Hematopoietic multipotent progenitor cell treated with erythropoietin and hydrocortisone succinate and interleukin-3 and kit ligand, for 8 days (in vitro differentiated cells): Measurements from ENCODE around the gene IGF1R.
"Not testable (repeated sequence)": the region's sequence is repeated elsewhere in the genome, so short reads cannot be mapped to it uniquely, and the experiment has no call there.

Experiments
- DNase-seq: peaks from one replicate; pipeline ENCODE4 v3.0.0-alpha.2; 2015

The IGF1R gene

DNA sequence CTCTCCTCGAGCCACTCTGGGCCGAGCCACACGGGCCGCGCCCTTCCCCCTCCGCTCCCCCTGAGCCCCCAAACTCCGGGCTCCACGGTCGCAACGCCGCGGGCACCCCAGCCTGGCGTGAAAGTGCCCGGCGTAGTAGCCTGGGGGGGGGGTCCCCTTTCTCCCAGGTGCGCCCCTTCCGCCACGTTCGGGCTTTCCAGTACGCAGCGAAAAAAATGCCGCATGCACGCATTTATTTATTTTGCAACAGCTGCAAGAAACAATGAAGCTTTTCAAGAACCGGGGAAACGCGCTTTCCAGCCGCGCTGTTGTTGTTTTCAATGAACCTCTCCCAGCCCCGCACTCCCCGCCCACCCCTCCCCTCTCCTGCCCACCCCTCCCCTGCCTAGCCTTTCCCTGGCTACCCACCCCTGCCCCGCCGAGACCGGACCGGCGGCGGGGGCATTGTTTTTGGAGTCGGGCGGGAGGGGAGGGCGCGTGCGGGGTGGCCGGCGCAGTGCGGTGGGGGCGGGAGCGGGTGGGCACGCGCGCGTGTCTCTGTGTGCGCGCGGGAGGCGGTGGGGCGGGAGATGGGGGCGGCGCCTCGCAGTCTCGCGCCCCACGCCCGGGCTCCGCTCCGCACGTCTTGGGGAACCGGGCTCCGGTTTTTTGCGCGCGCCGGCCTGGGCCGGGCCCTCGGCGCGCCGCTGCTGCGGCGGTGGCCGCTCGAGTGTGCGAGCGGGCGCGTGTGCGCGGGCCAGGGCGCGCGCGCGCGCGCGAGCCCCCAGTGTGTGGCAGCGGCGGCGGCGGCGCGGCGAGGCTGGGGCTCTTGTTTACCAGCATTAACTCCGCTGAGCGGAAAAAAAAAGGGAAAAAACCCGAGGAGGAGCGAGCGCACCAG is at the start of gene IGF1R:
Gene IGF1R (plus strand): TSS at position 766 of the 880 bp plus-strand sequence. CDS start 1,043 bp downstream, outside the sequence.
- DNase-seq: peak; percentile 87

DNA sequence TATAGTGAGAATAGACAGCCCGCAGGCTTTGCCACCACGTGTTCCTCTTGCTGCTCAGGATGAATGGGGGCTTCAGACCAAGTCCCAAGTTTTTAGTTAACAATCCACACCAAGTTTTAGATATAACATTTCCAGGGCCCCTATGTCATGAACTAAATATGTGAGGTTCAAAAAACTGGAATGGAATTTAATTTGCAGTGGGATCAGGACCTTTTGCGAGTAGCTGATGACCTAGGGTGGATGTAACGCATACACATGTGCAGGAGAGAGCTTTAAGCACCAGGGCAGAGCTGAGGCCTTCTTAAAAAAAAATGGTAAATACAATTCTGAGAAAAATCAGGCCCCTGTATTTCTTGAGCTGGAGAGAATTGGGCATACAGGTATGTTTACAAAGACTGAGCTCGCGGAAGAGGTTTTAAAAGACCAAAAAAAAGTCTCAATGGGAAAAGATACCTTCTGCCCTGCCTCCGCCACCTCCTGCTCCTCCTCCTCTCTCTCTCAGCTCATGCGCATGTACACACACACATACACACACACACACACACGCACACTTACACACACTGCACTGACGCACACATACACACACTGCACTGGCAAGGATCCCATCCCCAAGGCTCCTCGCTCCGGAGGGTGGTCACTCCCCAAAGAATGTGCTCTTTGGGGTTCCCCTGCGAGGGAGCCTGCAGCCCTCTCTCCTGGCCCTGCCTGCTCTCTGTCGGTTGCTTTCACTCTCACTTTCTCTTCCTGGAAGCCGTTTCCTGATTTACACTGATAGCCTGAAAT is 48.2 kb upstream of the IGF1R start:
- DNase-seq: peak; percentile 10

- DNase-seq: no peak
Measured at GRCh38 chr15:98604983-98605382, 43.4 kb upstream of the IGF1R start.

- no peak for DNase-seq
Measured at GRCh38 chr15:98609144-98609852, 39.0 kb upstream of the IGF1R start.

- no peak for DNase-seq
Measured at GRCh38 chr15:98610991-98611390, 37.3 kb upstream of the IGF1R start.

DNA sequence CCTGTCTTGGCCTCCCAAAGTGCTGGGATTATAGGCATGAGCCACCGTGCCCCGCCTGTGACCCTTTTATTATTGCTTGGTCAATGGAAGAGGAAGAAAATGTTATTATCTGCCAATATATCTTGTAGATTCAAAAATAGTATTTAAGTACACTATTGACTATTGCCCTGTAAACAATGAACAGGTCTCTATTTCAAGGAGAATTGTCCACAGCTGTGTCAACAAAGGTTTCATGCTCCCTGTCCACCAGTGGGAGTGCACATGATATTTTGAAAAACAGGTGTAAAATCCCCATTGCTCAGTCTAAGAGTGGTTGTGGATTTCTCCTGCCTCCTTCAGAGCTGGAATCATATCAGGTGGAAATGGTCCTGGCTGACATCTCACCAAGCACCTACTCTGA is 36.5 kb upstream of the IGF1R start:
- no peak for DNase-seq

DNA sequence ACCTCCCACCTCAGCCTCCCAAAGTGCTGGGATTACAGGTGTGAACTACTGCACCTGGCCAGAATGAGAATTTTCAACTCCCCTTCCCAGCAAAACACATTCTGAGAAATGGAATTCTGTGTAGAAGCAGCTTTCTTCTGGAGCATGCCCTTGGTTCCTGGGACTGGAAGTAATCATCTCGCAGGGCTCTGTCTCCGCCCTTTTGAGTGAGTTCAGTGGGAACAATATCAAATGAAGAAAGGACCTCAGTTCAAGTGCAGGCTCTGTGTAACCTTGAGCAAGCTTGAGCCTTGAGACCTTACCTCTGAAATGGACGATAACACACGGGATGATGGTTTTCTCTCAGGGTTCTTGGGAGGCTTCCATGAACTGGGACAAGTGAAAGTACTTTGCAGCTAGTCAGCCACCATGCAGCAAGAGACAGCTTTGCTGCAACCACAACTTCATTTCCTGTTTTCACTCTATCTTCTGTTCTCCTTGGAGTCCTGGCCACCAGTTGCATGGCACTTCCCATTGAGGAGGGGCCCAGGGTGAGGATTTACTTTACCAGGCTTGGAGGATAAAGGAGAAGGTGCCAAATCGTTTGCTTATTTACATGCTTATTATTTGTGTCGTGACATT is 35.7 kb upstream of the IGF1R start:
- DNase-seq: no peak

DNA sequence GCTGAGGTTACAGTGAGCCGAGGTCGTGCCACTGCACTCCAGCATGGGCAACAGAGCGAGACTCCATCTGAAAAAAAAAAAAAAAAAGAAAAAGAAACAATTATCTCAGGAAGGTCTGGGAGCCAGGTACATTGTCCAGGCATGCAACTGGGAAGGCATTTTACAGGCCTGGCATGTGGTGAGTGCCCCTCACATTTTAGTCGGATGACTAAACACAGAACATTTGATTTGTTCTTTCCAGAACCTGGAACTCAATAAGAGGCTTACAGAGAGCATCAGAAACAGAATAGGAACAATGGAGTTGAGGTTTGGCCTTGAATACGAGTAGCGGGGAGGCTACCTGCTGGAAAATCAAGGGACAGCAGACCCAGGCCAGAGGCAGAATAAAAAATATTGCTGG is 33.7 kb upstream of the IGF1R start:
- DNase-seq: no peak

GRCh38 chr15:98616397-98616796 is 31.9 kb upstream of the IGF1R start:
- no peak for DNase-seq

- no peak for DNase-seq
Measured at GRCh38 chr15:98617328-98617980, 30.9 kb upstream of the IGF1R start.

DNA sequence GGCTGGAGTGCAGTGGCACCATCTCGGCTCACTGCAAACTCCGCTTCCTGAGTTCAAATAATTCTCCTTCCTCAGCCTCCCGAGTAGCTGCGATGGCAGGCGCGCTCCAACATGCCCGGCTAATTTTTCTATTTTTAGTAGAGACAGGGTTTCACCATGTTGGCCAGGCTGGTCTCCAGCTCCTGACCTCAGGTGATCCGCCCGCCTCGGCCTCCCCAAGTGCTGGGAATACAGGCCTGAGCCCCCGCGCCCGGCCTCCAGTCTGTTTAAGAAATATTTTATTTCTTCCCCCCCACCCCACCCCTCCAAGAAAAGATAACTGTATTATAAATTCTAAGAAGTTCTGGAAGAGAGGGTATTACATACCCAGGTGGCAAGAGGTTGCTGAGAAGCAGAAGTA is 29.8 kb upstream of the IGF1R start:
- not testable (repeated sequence) for DNase-seq

- DNase-seq: no peak
Measured at GRCh38 chr15:98620020-98620419, 28.3 kb upstream of the IGF1R start.

- no peak for DNase-seq
Measured at GRCh38 chr15:98621021-98621420, 27.3 kb upstream of the IGF1R start.

GRCh38 chr15:98625614-98626013 is 22.7 kb upstream of the IGF1R start:
- DNase-seq: no peak

DNA sequence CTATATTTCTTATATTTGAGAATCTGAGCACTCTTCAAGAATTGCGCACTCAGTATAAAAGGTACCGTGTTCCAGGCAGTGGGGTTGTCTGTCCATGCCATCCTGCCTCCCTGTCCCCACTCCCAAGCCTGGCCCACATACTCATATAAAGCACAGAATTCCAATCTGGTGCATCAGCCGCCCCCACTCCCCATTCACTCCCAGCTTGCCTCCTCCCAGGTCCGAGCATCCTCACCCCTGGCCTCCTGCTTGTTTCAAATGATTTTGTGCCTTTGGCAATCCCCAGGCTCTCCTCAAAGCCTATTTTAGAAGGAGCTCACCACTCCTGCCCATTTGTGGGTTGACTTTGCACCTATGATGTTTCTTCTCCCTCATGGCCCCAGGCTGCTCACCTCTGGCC is 22.2 kb upstream of the IGF1R start:
- DNase-seq: no peak

GRCh38 chr15:98628216-98628615 is 20.1 kb upstream of the IGF1R start:
- no peak for DNase-seq

DNA sequence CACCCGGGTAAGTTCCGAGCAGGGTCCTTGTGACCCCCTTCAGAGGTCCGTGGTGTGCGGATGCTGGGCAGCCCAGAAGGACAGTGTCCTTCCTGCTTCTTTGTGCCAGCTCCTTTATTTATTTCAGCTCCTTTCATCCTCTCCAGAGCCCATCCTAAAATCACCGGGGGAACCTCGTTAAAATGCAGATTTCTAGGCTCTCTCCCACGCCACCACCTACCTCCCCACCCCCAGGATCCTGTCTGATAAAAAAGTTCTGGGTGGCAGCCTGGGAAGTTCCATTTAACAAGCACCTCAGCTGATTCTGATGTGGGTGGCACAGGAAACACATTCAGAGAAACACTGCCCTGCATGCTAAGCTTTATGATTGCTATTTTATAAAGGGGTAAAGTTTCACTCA is 12.5 kb upstream of the IGF1R start:
- no peak for DNase-seq

GRCh38 chr15:98643115-98643514 is 5.2 kb upstream of the IGF1R start:
- DNase-seq: peak; percentile 61

DNA sequence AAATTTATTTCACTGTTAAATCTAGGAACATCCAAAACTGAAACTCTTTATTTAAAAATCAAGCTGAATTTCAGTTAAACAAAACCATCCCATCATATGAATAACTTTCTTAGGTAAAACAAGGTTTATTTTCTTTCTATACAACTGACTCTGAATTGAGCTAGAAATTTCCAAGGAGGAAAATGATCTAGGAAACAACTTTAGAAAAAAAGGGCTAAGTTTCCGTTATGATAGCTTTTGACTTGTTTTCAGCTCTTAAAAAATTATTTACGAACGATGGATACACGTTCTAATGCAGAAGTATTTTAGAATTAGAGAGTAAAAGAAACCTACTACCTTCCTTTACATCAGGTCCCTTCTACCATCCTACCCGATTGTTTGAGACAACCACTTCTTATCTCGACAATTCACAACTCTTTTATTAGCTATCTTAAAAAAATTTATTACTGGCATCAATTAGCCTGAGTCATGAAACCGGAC is 1.8 kb upstream of the IGF1R start:
- no peak for DNase-seq

GRCh38 chr15:98647026-98647773 is 1.1 kb upstream of the IGF1R start:
- DNase-seq: peak; percentile 57
